ENCODE data around the gene SLC44A2.

Gene SLC44A2

GRCh38 chr19:10685210-10685609 lies 59.9 kb downstream of the SLC44A2 start:
- no peak overlapping the region for H3K4me3 ChIP-seq (replicated peaks; ENCODE audit: low read depth, low read length)
- TF ChIP-seq CTCF (IDR thresholded peaks at IDR 0.05; ENCODE audit: low read depth, low read length, missing control alignments), result no peak

GRCh38 chr19:10686193-10686592 lies 60.8 kb downstream of the SLC44A2 start:
- TF ChIP-seq CTCF (IDR thresholded peaks at IDR 0.05; ENCODE audit: low read depth, low read length, missing control alignments), result no peak
- no peak overlapping the region for H3K4me3 ChIP-seq (replicated peaks; ENCODE audit: low read depth, low read length)
- no peak for DNase-seq (ENCODE audit: extremely low read depth, low read depth)

More at GRCh38 chr19:10685210-10685609, 59.9 kb downstream of the SLC44A2 start:
- DNase-seq (ENCODE audit: extremely low read depth, low read depth), result no peak

GRCh38 chr19:10686661-10687517 lies 61.5 kb downstream of the SLC44A2 start:
- TF ChIP-seq CTCF (IDR thresholded peaks at IDR 0.05; ENCODE audit: low read depth, low read length, missing control alignments), result no peak
- H3K4me3 ChIP-seq (replicated peaks; ENCODE audit: low read depth, low read length), result no peak overlapping the region
- DNase-seq (ENCODE audit: extremely low read depth, low read depth), result no peak

- no peak for TF ChIP-seq CTCF (IDR thresholded peaks at IDR 0.05; ENCODE audit: low read depth, low read length, missing control alignments)
- no peak for DNase-seq (ENCODE audit: extremely low read depth, low read depth)
- H3K4me3 ChIP-seq (replicated peaks; ENCODE audit: low read depth, low read length), result no peak overlapping the region
Observed at GRCh38 chr19:10687518-10688288, 62.4 kb downstream of the SLC44A2 start.

GRCh38 chr19:10688545-10689280 lies 63.4 kb downstream of the SLC44A2 start:
- no peak for TF ChIP-seq CTCF (IDR thresholded peaks at IDR 0.05; ENCODE audit: low read depth, low read length, missing control alignments)
- DNase-seq (ENCODE audit: extremely low read depth, low read depth), result no peak
- H3K4me3 ChIP-seq (replicated peaks; ENCODE audit: low read depth, low read length), result no peak overlapping the region

GRCh38 chr19:10690341-10690781 lies 65.0 kb downstream of the SLC44A2 start:
- no peak for DNase-seq (ENCODE audit: extremely low read depth, low read depth)
- TF ChIP-seq CTCF (IDR thresholded peaks at IDR 0.05; ENCODE audit: low read depth, low read length, missing control alignments), result no peak

More at GRCh38 chr19:10690341-10690781, 65.0 kb downstream of the SLC44A2 start:
- H3K4me3 ChIP-seq (replicated peaks; ENCODE audit: low read depth, low read length), result no peak overlapping the region
